HepG2 (cell line): ENCODE data around the gene NUTF2. TPM values are rescaled to one million over a fixed set of nuclear protein-coding genes. Genes with fewer than 3 reads are reported as not detected.

ENCODE experiments used
- CBFB ChIP-seq: sonication (generic); formaldehyde crosslinking; IDR thresholded peaks from 2 replicates; pipeline ENCODE4 v1.4.0; 2020; ENCODE audit warnings: missing genetic modification reagents
- ESRRA ChIP-seq: sonication (generic); formaldehyde crosslinking; IDR thresholded peaks from 2 replicates; pipeline ENCODE4 v1.5.1; 2020; ENCODE audit warnings: mild to moderate bottlenecking, low read depth, missing genetic modification reagents
- FOXA3 ChIP-seq: IDR thresholded peaks from 2 replicates; pipeline ENCODE4 v1.6.1; 2016; ENCODE audit warnings: missing genetic modification reagents, missing compliant biosample characterization
- FOXC1 ChIP-seq: sonication (generic); formaldehyde crosslinking; IDR thresholded peaks from 2 replicates; pipeline ENCODE4 v1.8.0; 2022; ENCODE audit warnings: mild to moderate bottlenecking, missing genetic modification reagents, borderline replicate concordance
- HNRNPLL ChIP-seq: fragments of 200-400 bp; formaldehyde crosslinking; IDR thresholded peaks from 2 replicates; pipeline ENCODE4 v1.6.1; 2017; ENCODE audit warnings: mild to moderate bottlenecking, low read depth, low read length; ENCODE audit not compliant: poor library complexity, severe bottlenecking
- NR2C2 ChIP-seq: sonication (generic); formaldehyde crosslinking; IDR thresholded peaks from 2 replicates; pipeline ENCODE4 v1.4.0; 2020; ENCODE audit warnings: missing genetic modification reagents, mild to moderate bottlenecking, moderate library complexity, borderline replicate concordance
- SRY ChIP-seq: sonication (generic); formaldehyde crosslinking; IDR thresholded peaks from 2 replicates; pipeline ENCODE4 v1.8.0; 2022; ENCODE audit warnings: mild to moderate bottlenecking, missing genetic modification reagents
- STAG1 ChIP-seq: sonication (generic); formaldehyde crosslinking; IDR thresholded peaks from 2 replicates; pipeline ENCODE4 v1.4.0; 2020; ENCODE audit warnings: missing genetic modification reagents
- TOPORS ChIP-seq: sonication (generic); formaldehyde crosslinking; IDR thresholded peaks from 2 replicates; pipeline ENCODE4 v1.8.0; 2023; ENCODE audit warnings: mild to moderate bottlenecking, missing genetic modification reagents
- ZNF160 ChIP-seq: sonication (generic); formaldehyde crosslinking; IDR thresholded peaks from 2 replicates; pipeline ENCODE4 v1.8.0; 2022; ENCODE audit warnings: mild to moderate bottlenecking, inconsistent platforms, missing genetic modification reagents
- ZNF180 ChIP-seq: sonication (generic); formaldehyde crosslinking; IDR thresholded peaks from 2 replicates; pipeline ENCODE4 v1.4.0; 2020; ENCODE audit warnings: low read depth, missing genetic modification reagents, borderline replicate concordance
- ZNF333 ChIP-seq: sonication (generic); formaldehyde crosslinking; IDR thresholded peaks from 2 replicates; pipeline ENCODE4 v1.4.0; 2020; ENCODE audit warnings: mild to moderate bottlenecking, missing genetic modification reagents, borderline replicate concordance
- ZNF543 ChIP-seq: sonication (generic); formaldehyde crosslinking; IDR thresholded peaks from 2 replicates; pipeline ENCODE4 v1.4.0; 2020; ENCODE audit warnings: mild to moderate bottlenecking, missing genetic modification reagents
- ZNF652 ChIP-seq: IDR thresholded peaks from 2 replicates; pipeline ENCODE4 v1.6.1; 2016; ENCODE audit warnings: low read depth, borderline replicate concordance
- ZNF766 ChIP-seq: sonication (generic); formaldehyde crosslinking; IDR thresholded peaks from 2 replicates; pipeline ENCODE4 v1.5.0; 2020; ENCODE audit warnings: missing genetic modification reagents, borderline replicate concordance
- polyA plus RNA-seq, 8 experiments: library from polyadenylated mRNA; depleted of rRNA in 3 of 8; stranded (reverse) in 7 of 8; unstranded in 1 of 8; fragments of >200 nt; fragmentation: Illumina TruSeq in 4 of 8; extraction: Trizol in 4 of 8; gene quantifications; 2 replicates each; pipeline versions ENCODE4 v1.2.1 to v1.2.3, GENCODE V29; 2011 to 2016; ENCODE audit warnings: low read depth in 4 of 8, missing spikeins in 1 of 8, mixed read lengths in 1 of 8; ENCODE audit not compliant: insufficient read depth in 1 of 8
- total RNA-seq, 5 experiments: library from RNA; depleted of rRNA; stranded (reverse); fragments of >200 nt; fragmentation: Illumina TruSeq; extraction: Trizol; gene quantifications; 2 replicates each; pipeline ENCODE4 v1.2.3, GENCODE V29; 2016; ENCODE audit warnings: low read depth in 1 of 5
- TF ChIP-seq, protein P1 (sequence below): IDR thresholded peaks from 2 replicates; pipeline ENCODE4 v1.6.1; 2016; ENCODE audit warnings: mild to moderate bottlenecking, missing biosample characterization, missing genetic modification reagents
- TF ChIP-seq, protein P2 (sequence below): sonication (generic); formaldehyde crosslinking; IDR thresholded peaks from 2 replicates; pipeline ENCODE4 v1.5.1; 2020; ENCODE audit warnings: missing genetic modification reagents, mild to moderate bottlenecking, borderline replicate concordance
- TF ChIP-seq, protein P3 (sequence below): sonication (generic); formaldehyde crosslinking; IDR thresholded peaks from 2 replicates; pipeline ENCODE4 v1.4.0; 2020; ENCODE audit warnings: mild to moderate bottlenecking, missing genetic modification reagents
- TF ChIP-seq, protein P4 (sequence below): sonication (generic); formaldehyde crosslinking; IDR thresholded peaks from 2 replicates; pipeline ENCODE4 v1.4.0; 2020; ENCODE audit warnings: missing genetic modification reagents, borderline replicate concordance

NUTF2 gene
- total and polyA plus RNA-seq, 2 of the 13 experiments (the other 11 are each of a cell fraction or from before 2014, with no cell fraction given), result 168 to 214 TPM

DNA sequence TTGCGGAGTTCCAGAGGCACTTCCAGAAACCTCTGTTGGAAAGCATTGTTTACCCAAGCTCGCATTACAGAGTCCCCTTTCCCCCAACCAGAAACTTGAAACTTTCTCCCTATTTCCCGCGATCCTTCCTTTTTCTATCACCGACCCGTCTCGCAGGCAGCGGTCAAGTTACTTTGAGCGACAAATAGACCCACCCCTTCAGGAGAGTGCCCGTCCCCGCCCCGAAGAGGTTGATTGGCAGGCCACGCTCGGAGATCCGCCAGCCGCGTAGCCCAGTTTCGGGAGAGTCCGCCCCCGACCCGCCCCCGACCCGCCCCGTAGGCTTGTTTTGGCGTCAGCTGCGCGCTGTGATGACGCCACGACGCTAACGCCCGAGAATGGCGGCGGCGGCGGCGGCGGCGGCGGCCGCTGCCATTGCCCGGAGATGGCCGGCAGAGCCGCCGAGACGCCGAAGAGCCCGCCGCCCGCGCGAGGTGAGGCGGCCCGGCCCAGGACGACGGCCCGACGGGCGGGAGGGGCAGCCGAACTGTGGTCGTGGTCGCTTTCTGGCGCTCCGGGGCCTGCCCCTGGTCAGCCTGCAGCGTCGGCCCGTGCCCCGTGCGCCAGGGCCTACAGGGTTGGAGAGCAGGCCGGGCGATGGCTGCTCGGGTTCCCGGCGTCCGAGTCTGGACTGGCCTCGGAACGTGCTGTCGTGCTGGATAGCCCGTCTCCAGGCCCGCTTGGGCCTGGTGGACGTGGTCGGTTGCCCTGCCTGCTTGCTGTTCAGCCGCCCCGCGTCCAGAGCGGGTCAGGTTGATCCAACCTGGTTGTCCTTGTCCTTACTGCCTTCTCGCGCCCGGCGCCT lies 46.4 kb downstream of the NUTF2 start, which contains the start of gene PSKH1 (continued):
- TF ChIP-seq, protein P1, sequence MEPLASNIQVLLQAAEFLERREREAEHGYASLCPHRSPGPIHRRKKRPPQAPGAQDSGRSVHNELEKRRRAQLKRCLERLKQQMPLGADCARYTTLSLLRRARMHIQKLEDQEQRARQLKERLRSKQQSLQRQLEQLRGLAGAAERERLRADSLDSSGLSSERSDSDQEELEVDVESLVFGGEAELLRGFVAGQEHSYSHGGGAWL (CRISPR knock-in tag), result peak; percentile 76; the same call in 1 of the 2 replicates
- TF ChIP-seq HNRNPLL (peak; percentile 91), ZNF333 (CRISPR knock-in tag) (peak; percentile 96), SRY (peak; percentile 78; the same call in 1 of the 2 replicates), ZNF160 (CRISPR knock-in tag) (0 out of 2 replicates have a peak, but pooled peaks have one; percentile 87), TOPORS (CRISPR knock-in tag) (no peak), ZNF766 (CRISPR knock-in tag) (peak; percentile 90; the same call in 1 of the 2 replicates), NR2C2 (CRISPR knock-in tag) (peak; percentile 51; the same call in 1 of the 2 replicates), ZNF543 (CRISPR knock-in tag) (no peak; the same call in 1 of the 2 replicates), ZNF652 (CRISPR knock-in tag) (no peak), ESRRA (peak; percentile 57), STAG1 (CRISPR knock-in tag) (0 out of 2 replicates have a peak, but pooled peaks have one; percentile 13), FOXA3 (CRISPR knock-in tag) (no peak), CBFB (CRISPR knock-in tag) (0 out of 2 replicates have a peak, but pooled peaks have one; percentile 13), ZNF180 (CRISPR knock-in tag) (no peak), FOXC1 (CRISPR knock-in tag) (peak; percentile 86)
- TF ChIP-seq, protein P2, sequence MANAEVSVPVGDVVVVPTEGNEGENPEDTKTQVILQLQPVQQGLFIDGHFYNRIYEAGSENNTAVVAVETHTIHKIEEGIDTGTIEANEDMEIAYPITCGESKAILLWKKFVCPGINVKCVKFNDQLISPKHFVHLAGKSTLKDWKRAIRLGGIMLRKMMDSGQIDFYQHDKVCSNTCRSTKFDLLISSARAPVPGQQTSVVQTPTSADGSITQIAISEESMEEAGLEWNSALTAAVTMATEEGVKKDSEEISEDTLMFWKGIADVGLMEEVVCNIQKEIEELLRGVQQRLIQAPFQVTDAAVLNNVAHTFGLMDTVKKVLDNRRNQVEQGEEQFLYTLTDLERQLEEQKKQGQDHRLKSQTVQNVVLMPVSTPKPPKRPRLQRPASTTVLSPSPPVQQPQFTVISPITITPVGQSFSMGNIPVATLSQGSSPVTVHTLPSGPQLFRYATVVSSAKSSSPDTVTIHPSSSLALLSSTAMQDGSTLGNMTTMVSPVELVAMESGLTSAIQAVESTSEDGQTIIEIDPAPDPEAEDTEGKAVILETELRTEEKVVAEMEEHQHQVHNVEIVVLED (CRISPR knock-in tag), result peak; percentile 95
- TF ChIP-seq, protein P3, sequence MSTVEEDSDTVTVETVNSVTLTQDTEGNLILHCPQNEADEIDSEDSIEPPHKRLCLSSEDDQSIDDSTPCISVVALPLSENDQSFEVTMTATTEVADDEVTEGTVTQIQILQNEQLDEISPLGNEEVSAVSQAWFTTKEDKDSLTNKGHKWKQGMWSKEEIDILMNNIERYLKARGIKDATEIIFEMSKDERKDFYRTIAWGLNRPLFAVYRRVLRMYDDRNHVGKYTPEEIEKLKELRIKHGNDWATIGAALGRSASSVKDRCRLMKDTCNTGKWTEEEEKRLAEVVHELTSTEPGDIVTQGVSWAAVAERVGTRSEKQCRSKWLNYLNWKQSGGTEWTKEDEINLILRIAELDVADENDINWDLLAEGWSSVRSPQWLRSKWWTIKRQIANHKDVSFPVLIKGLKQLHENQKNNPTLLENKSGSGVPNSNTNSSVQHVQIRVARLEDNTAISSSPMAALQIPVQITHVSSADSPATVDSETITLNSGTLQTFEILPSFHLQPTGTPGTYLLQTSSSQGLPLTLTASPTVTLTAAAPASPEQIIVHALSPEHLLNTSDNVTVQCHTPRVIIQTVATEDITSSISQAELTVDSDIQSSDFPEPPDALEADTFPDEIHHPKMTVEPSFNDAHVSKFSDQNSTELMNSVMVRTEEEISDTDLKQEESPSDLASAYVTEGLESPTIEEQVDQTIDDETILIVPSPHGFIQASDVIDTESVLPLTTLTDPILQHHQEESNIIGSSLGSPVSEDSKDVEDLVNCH (CRISPR knock-in tag), result 0 out of 2 replicates have a peak, but pooled peaks have one; percentile 69
- TF ChIP-seq, protein P4, sequence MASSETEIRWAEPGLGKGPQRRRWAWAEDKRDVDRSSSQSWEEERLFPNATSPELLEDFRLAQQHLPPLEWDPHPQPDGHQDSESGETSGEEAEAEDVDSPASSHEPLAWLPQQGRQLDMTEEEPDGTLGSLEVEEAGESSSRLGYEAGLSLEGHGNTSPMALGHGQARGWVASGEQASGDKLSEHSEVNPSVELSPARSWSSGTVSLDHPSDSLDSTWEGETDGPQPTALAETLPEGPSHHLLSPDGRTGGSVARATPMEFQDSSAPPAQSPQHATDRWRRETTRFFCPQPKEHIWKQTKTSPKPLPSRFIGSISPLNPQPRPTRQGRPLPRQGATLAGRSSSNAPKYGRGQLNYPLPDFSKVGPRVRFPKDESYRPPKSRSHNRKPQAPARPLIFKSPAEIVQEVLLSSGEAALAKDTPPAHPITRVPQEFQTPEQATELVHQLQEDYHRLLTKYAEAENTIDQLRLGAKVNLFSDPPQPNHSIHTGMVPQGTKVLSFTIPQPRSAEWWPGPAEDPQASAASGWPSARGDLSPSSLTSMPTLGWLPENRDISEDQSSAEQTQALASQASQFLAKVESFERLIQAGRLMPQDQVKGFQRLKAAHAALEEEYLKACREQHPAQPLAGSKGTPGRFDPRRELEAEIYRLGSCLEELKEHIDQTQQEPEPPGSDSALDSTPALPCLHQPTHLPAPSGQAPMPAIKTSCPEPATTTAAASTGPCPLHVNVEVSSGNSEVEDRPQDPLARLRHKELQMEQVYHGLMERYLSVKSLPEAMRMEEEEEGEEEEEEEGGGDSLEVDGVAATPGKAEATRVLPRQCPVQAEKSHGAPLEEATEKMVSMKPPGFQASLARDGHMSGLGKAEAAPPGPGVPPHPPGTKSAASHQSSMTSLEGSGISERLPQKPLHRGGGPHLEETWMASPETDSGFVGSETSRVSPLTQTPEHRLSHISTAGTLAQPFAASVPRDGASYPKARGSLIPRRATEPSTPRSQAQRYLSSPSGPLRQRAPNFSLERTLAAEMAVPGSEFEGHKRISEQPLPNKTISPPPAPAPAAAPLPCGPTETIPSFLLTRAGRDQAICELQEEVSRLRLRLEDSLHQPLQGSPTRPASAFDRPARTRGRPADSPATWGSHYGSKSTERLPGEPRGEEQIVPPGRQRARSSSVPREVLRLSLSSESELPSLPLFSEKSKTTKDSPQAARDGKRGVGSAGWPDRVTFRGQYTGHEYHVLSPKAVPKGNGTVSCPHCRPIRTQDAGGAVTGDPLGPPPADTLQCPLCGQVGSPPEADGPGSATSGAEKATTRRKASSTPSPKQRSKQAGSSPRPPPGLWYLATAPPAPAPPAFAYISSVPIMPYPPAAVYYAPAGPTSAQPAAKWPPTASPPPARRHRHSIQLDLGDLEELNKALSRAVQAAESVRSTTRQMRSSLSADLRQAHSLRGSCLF (CRISPR knock-in tag), result 0 out of 2 replicates have a peak, but pooled peaks have one; percentile 88
